GM12878 (cell line): ENCODE results near the gene NPAS3. TPM values are rescaled to one million over a fixed set of nuclear protein-coding genes. Genes with fewer than 3 reads are reported as not detected.

Source experiments
- ATAC-seq: fragments of 200-7000 bp; cut with Tn5 transposase; 3 replicates; pipeline ENCODE4 v1.9.1; 2020; ENCODE audit warnings: mild to moderate bottlenecking, moderate library complexity
- BruUV-seq: library from RNA; stranded (reverse); fragments of 400-500 nt; replicated peaks from 2 replicates; lab custom pipeline; 2021; lab: Mats Ljungman, UMichigan
- CTCF ChIA-PET: fragments of 300-600 bp; sonication (Branson Sonifier 250); formaldehyde crosslinking; extraction: SDS; loops from one replicate; lab custom pipeline; 2021; ENCODE audit warnings: inconsistent platforms; lab: Yijun Ruan, JAX
- POLR2A ChIA-PET: fragments of 350-600 bp; formaldehyde crosslinking; extraction: SDS; loops from one replicate; lab custom pipeline; 2021; ENCODE audit warnings: inconsistent platforms; lab: Charles Lee
- RAD21 ChIA-PET: fragments of 300-600 bp; sonication (Branson Sonifier 250); formaldehyde crosslinking; loops from one replicate; lab custom pipeline; 2023; ENCODE audit warnings: antibody characterized with exemption; ENCODE audit not compliant: unreplicated experiment; lab: Charles Lee
- SMC1A ChIA-PET: fragments of 300-600 bp; sonication (Branson Sonifier 250); formaldehyde crosslinking; loops from one replicate; lab custom pipeline; 2023; ENCODE audit not compliant: unreplicated experiment, uncharacterized antibody; lab: Charles Lee
- DNase-seq: peaks from one replicate; pipeline ENCODE4 v3.0.0-alpha.2; 2011; ENCODE audit warnings: low read depth, low spot score
- FAIRE-seq: peaks from 3 replicates; lab custom pipeline; 2011; peaks lifted over from hg19 to GRCh38; lab: Jason Lieb, UNC
- H2AFZ ChIP-seq: 2 replicates; pipeline ENCODE4 v1.6.0; 2011; ENCODE audit warnings: low read depth, low read length, control low read depth; ENCODE audit not compliant: control insufficient read depth
- H3K27ac ChIP-seq: 2 replicates; pipeline ENCODE4 v1.5.1; 2011; ENCODE audit warnings: control low read depth; ENCODE audit not compliant: control insufficient read depth, insufficient read depth
- H3K27me3 ChIP-seq, 2 experiments: replicated peaks in 1 of 2; 2 replicates each; pipeline versions ENCODE4 v1.6.0 to v1.6.1; 2011; ENCODE audit warnings: low read length in 1 of 2; ENCODE audit not compliant: control insufficient read depth in 2 of 2, insufficient read depth in 2 of 2
- H3K36me3 ChIP-seq, 2 experiments: 2 replicates each; pipeline ENCODE4 v1.5.1; 2011; ENCODE audit warnings: low read length in 1 of 2; ENCODE audit not compliant: control insufficient read depth in 2 of 2, insufficient read depth in 2 of 2
- H3K4me1 ChIP-seq: 2 replicates; pipeline ENCODE4 v1.6.1; 2011; ENCODE audit warnings: mild to moderate bottlenecking, low read length, moderate library complexity, mixed read lengths; ENCODE audit not compliant: control insufficient read depth, insufficient read depth
- H3K4me2 ChIP-seq: 2 replicates; pipeline ENCODE4 v1.6.0; 2011; ENCODE audit warnings: control low read depth; ENCODE audit not compliant: control insufficient read depth, insufficient read depth
- H3K4me3 ChIP-seq: fragments of 200-600 bp; sonication (generic); 2 replicates; pipeline ENCODE4 v1.5.1; 2016
- H3K79me2 ChIP-seq: 2 replicates; pipeline ENCODE4 v1.6.0; 2011; ENCODE audit warnings: low read length; ENCODE audit not compliant: control insufficient read depth, insufficient read depth
- H3K9ac ChIP-seq: 2 replicates; pipeline ENCODE4 v1.8.0; 2011; ENCODE audit warnings: low read length, control low read depth, mixed read lengths; ENCODE audit not compliant: control insufficient read depth, insufficient read depth
- H3K9me3 ChIP-seq: replicated peaks from 3 replicates; pipeline ENCODE4 v1.5.1; 2011; ENCODE audit warnings: mild to moderate bottlenecking, low read length; ENCODE audit not compliant: control insufficient read depth, insufficient read depth
- H4K20me1 ChIP-seq: 2 replicates; pipeline ENCODE4 v1.6.0; 2011; ENCODE audit not compliant: control insufficient read depth, insufficient read depth
- RAD51 ChIP-seq: fragments of 450-650 bp; IDR thresholded peaks from 2 replicates; pipeline ENCODE4 v1.6.1; 2016; ENCODE audit warnings: moderate library complexity, mild to moderate bottlenecking, inconsistent platforms
- ZZZ3 ChIP-seq: IDR thresholded peaks from 2 replicates; pipeline ENCODE4 v1.6.1; 2011; ENCODE audit warnings: low read depth; ENCODE audit not compliant: control insufficient read depth, insufficient read length
- WGBS: methylation state at CpG from one replicate; pipeline ENCODE4 v1.1.6; 2016; ENCODE audit warnings: low lambda C conversion rate; ENCODE audit not compliant: insufficient replicate concordance, insufficient coverage; ENCODE audit errors: missing lambda C conversion rate; 5-methylcytosine and 5-hydroxymethylcytosine counted together
- in situ Hi-C: fragments of 300-500 bp; cut with MboI; formaldehyde crosslinking; loops from 9 replicates; pipeline ENCODE4 v1.14.3; 2018; ENCODE audit warnings: mixed read lengths
- intact Hi-C: fragments of 100-400 bp; cut with micrococcal nuclease; formaldehyde crosslinking; loops from one replicate; pipeline ENCODE4 v1.14.2; 2022; ENCODE audit not compliant: unreplicated experiment
- polyA plus RNA-seq, 11 experiments: library from polyadenylated mRNA; depleted of rRNA in 4 of 11; unstranded in 6 of 11; stranded (reverse) in 5 of 11; fragments of >200 nt; fragmentation: Nextera tagmentation in 4 of 11; fragmentation: Illumina TruSeq in 1 of 11; extraction: Ambion mirVana in 4 of 11; extraction: Trizol in 1 of 11; gene quantifications; 1 replicate in 1 of 11; 2 replicates in 10 of 11; pipeline versions ENCODE4 v1.2.1 to v1.2.3, GENCODE V29; 2011 to 2016; ENCODE audit warnings: inconsistent platforms in 2 of 11, missing spikeins in 2 of 11, low read depth in 1 of 11
- total RNA-seq, 4 experiments: library from RNA; depleted of rRNA in 3 of 4; stranded (reverse); fragments of >200 nt in 3 of 4; fragmentation: Illumina TruSeq in 1 of 4; extraction: Trizol in 1 of 4; gene quantifications; 2 replicates each; pipeline versions ENCODE4 v1.2.1 to v1.2.3, GENCODE V29; 2013 to 2021
- TF ChIP-seq, protein P1 (sequence below): fragments of 450-650 bp; IDR thresholded peaks from 2 replicates; pipeline ENCODE4 v1.6.1; 2017; ENCODE audit warnings: mild to moderate bottlenecking, moderate library complexity

Gene NPAS3
- total and polyA plus RNA-seq, 10 of the 15 experiments (the other 5 are each of a cell fraction or from before 2014, with no cell fraction given): under 0.01 to 2.7 (median 0.03) TPM; not detected in 6

DNA sequence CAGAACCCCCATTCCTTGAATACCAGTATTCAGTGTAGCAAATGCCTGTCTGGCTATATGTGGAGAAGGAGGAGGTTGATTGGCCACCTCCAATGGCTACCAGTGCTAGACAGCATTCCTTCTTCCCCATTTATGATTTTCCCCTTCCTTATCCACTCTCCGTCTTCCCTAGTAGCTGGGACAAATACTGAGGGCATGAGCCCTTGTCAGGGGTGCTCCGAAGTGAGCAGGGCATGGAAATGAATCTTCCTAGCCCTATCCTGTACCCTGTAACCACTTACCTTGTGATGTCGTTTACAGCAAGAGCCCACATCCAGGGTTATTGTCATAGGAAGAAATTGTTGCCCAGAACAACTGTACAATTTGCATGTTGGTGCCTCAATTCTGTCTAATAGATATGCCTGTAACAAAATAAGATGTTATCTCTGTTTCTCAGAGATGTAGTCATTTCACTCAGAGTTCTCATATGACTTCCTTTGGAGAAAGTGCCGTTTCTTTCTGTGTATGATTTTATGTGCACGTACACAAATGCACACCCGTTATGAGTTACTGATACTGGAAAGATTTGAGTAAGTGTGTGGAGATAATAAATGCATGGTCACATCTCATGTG, 588.5 kb downstream of the NPAS3 start (continued):
- TF ChIP-seq, protein P1, sequence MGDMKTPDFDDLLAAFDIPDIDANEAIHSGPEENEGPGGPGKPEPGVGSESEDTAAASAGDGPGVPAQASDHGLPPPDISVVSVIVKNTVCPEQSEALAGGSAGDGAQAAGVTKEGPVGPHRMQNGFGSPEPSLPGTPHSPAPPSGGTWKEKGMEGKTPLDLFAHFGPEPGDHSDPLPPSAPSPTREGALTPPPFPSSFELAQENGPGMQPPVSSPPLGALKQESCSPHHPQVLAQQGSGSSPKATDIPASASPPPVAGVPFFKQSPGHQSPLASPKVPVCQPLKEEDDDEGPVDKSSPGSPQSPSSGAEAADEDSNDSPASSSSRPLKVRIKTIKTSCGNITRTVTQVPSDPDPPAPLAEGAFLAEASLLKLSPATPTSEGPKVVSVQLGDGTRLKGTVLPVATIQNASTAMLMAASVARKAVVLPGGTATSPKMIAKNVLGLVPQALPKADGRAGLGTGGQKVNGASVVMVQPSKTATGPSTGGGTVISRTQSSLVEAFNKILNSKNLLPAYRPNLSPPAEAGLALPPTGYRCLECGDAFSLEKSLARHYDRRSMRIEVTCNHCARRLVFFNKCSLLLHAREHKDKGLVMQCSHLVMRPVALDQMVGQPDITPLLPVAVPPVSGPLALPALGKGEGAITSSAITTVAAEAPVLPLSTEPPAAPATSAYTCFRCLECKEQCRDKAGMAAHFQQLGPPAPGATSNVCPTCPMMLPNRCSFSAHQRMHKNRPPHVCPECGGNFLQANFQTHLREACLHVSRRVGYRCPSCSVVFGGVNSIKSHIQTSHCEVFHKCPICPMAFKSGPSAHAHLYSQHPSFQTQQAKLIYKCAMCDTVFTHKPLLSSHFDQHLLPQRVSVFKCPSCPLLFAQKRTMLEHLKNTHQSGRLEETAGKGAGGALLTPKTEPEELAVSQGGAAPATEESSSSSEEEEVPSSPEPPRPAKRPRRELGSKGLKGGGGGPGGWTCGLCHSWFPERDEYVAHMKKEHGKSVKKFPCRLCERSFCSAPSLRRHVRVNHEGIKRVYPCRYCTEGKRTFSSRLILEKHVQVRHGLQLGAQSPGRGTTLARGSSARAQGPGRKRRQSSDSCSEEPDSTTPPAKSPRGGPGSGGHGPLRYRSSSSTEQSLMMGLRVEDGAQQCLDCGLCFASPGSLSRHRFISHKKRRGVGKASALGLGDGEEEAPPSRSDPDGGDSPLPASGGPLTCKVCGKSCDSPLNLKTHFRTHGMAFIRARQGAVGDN: peak; percentile 56

DNA sequence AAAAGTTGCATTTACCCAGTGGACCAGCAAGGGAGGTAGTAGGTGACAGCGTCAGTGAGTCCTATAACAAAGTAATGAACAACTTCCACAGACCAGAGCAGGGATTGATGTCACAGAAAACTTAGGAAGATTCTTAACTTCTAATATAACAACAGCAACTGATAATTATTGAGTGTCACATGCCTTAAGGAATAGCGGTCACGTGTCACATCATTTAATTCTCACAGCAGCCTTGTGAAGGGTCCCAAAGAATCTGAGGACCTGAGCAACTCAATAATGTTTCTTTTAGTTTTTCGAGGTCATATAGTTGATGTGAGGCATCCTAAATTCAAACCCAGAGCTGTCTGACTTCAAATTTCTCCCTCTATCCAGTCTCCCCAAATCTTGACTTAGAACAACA, 590.0 kb downstream of the NPAS3 start:
- Histone ChIP-seq H2AFZ (no peak overlapping the region), H3K4me3 (no peak overlapping the region), H3K9ac (no peak overlapping the region), H3K9me3 (no peaks in the 10 kb centered on the region), H4K20me1 (no peaks in the 10 kb centered on the region), H3K27me3 (no peaks in the 10 kb centered on the region), H3K4me1 (no peaks in the 10 kb centered on the region), H3K4me2 (no peak overlapping the region), H3K36me3 (no peaks in the 10 kb centered on the region), H3K27ac (no peak overlapping the region), H3K79me2 (no peaks in the 10 kb centered on the region)
- ATAC-seq (no peak), FAIRE-seq (no peak), DNase-seq (no peak)
- ChIA-PET POLR2A (interaction anchor here (0.8 to 10.9 kb wide), 7 partner anchors 12 to 61 kb away, joined by 3 to 105 read pairs (median 18); no protein-coding TSS in a partner anchor), SMC1A (interaction anchor here (1.1 to 18.1 kb wide), 11 partner anchors 11 to 147 kb away, joined by 3 to 298 read pairs (median 18); no protein-coding TSS in a partner anchor), RAD21 (interaction anchor here (0.6 to 12.6 kb wide), 9 partner anchors 11 to 263 kb away, joined by 3 to 279 read pairs (median 15); no protein-coding TSS in a partner anchor), CTCF (interaction anchor here (1.1 to 5.8 kb wide), 7 partner anchors 10 to 147 kb away, joined by 3 to 36 read pairs (median 6); no protein-coding TSS in a partner anchor)
- WGBS: 24% methylated on average over 4 of the region's 4 CpGs
- BruUV-seq: no TSS peak
- TF ChIP-seq RAD51 (peak; percentile 65), ZZZ3 (no peak)
- intact Hi-C loops: no loop called here
- in situ Hi-C loops: no loop called here
